AG04450 (cell line): Measurements from ENCODE around the gene FBXO11. TPM values are rescaled to one million over a fixed set of nuclear protein-coding genes. Genes with fewer than 3 reads are reported as not detected.
A peak's percentile ranks its signal among the peaks of the same experiment; 100 is the strongest.
"Not testable (repeated sequence)": the region's sequence is repeated elsewhere in the genome, so short reads cannot be mapped to it uniquely, and the experiment has no call there.

Experiments used
- CTCF ChIA-PET: fragments of 300-600, 350-600 bp; formaldehyde crosslinking; extraction: SDS; loops from one replicate; lab custom pipeline; 2022; ENCODE audit warnings: antibody characterized with exemption, inconsistent platforms; lab: Charles Lee
- POLR2A ChIA-PET: fragments of 350-600 bp; formaldehyde crosslinking; extraction: SDS; loops from one replicate; lab custom pipeline; 2021; ENCODE audit warnings: antibody characterized with exemption, inconsistent platforms; lab: Yijun Ruan, JAX
- DNase-seq: peaks from one replicate; pipeline ENCODE4 v3.0.0-alpha.2; 2011; ENCODE audit warnings: low read depth, low spot score
- H3K27ac ChIP-seq: one replicate; pipeline ENCODE4 v1.5.1; 2012; ENCODE audit warnings: low read depth, low read length, control low read depth
- H3K27me3 ChIP-seq: one replicate; pipeline ENCODE4 v1.6.0; 2012; ENCODE audit warnings: low read length; ENCODE audit not compliant: control insufficient read depth, insufficient read depth
- H3K4me3 ChIP-seq: 2 replicates; pipeline ENCODE4 v1.5.1; 2011; ENCODE audit warnings: mild to moderate bottlenecking, low read depth, low read length, control low read depth
- H3K9me3 ChIP-seq: 2 replicates; pipeline ENCODE4 v1.5.1; 2012; ENCODE audit warnings: low read length; ENCODE audit not compliant: control insufficient read depth, insufficient read depth
- polyA plus RNA-seq: library from polyadenylated mRNA; depleted of rRNA; stranded (reverse); fragments of >200 nt; gene quantifications from 2 replicates; pipeline ENCODE4 v1.2.3, GENCODE V29; 2011
- TF ChIP-seq, protein P1 (sequence below): IDR thresholded peaks from 2 replicates; pipeline ENCODE4 v1.5.1; 2011; ENCODE audit warnings: low read depth, low read length, control low read depth, inconsistent platforms

FBXO11 gene
- polyA plus RNA-seq, 1 experiment, result 55.9 TPM

DNA sequence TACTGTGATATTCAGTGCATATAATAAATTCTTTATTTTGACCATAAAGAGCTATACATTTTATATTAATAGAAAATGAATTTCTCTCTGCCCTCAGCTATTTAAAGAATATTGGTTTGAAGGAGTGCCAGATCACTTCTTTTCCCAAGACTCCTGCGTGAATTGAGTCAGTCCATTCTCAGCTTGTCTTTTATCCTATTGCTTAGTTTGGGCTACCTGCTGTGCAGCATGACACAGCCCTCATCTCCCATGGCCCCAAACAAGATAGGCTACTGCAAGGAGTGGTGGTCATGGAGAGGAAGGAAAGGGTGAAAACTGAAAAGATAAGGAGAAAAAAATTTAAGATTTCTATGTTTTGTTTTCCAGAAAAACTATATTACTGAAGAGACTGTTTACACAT is 10.1 kb upstream of the FBXO11 start:
- Histone ChIP-seq H3K27me3 (peaks cover 2% of the 10 kb centered on the region), H3K27ac (no peak overlapping the region), H3K4me3 (no peak overlapping the region), H3K9me3 (no peaks in the 10 kb centered on the region)
- ChIA-PET CTCF (interaction anchor here (3.1 kb wide), 1 partner anchor 9 kb away, joined by 11 read pairs; the partner anchor contains the start of gene FBXO11), POLR2A (interaction anchor here (0.5 kb wide), 1 partner anchor 456 kb away, joined by 3 read pairs; no protein-coding TSS in a partner anchor)
- TF ChIP-seq, protein P1, sequence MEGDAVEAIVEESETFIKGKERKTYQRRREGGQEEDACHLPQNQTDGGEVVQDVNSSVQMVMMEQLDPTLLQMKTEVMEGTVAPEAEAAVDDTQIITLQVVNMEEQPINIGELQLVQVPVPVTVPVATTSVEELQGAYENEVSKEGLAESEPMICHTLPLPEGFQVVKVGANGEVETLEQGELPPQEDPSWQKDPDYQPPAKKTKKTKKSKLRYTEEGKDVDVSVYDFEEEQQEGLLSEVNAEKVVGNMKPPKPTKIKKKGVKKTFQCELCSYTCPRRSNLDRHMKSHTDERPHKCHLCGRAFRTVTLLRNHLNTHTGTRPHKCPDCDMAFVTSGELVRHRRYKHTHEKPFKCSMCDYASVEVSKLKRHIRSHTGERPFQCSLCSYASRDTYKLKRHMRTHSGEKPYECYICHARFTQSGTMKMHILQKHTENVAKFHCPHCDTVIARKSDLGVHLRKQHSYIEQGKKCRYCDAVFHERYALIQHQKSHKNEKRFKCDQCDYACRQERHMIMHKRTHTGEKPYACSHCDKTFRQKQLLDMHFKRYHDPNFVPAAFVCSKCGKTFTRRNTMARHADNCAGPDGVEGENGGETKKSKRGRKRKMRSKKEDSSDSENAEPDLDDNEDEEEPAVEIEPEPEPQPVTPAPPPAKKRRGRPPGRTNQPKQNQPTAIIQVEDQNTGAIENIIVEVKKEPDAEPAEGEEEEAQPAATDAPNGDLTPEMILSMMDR, result no peak
- DNase-seq, result no peak

DNA sequence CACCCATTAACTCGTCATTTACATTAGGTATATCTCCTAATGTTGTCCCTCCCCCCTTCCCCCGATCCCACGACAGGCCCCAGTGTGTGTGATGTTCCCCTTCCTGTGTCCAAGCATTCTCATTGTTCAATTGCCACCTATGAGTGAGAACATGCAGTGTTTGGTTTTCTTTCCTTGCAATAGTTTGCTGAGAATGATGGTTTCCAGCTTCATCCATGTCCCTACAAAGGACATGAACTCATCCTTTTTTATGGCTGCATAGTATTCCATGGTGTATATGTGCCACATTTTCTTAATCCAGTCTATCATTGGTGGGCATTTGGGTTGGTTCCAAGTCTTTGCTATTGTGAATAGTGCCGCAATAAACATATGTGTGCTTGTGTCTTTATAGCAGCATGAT is 4.4 kb upstream of the FBXO11 start:
- DNase-seq, H3K27me3 ChIP-seq, CTCF ChIA-PET, POLR2A ChIA-PET, H3K9me3 ChIP-seq, H3K4me3 ChIP-seq, H3K27ac ChIP-seq: not testable (repeated sequence)

DNA sequence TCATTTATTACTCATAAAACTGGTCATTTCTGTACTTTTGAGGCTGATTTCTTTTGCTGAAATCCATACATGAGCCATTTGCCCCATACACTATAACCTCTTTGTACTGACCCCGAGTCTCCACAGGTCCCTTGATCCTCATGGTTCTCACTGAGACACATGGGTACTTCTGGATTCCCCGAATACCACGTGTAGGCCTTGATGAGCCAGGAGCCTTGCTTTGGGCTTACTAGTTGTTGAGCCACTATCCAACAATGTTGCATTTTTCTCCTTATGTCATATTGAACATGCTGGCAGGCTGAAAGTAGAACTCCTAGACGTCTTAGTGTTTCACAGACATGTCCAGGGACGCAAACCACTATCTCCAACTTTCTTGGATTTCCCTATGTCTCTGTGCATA is 2.4 kb upstream of the FBXO11 start:
- Histone ChIP-seq H3K27ac (no peak overlapping the region), H3K27me3 (no peaks in the 10 kb centered on the region), H3K4me3 (no peak overlapping the region), H3K9me3 (no peaks in the 10 kb centered on the region; the same call in 1 of the 2 replicates)
- DNase-seq, result no peak
- CTCF ChIA-PET, result interaction anchor here (2.0 kb wide), 1 partner anchor 198 kb away, joined by 12 read pairs; no protein-coding TSS in a partner anchor
- POLR2A ChIA-PET, result no interaction called here
- TF ChIP-seq, protein P1, result no peak

DNA sequence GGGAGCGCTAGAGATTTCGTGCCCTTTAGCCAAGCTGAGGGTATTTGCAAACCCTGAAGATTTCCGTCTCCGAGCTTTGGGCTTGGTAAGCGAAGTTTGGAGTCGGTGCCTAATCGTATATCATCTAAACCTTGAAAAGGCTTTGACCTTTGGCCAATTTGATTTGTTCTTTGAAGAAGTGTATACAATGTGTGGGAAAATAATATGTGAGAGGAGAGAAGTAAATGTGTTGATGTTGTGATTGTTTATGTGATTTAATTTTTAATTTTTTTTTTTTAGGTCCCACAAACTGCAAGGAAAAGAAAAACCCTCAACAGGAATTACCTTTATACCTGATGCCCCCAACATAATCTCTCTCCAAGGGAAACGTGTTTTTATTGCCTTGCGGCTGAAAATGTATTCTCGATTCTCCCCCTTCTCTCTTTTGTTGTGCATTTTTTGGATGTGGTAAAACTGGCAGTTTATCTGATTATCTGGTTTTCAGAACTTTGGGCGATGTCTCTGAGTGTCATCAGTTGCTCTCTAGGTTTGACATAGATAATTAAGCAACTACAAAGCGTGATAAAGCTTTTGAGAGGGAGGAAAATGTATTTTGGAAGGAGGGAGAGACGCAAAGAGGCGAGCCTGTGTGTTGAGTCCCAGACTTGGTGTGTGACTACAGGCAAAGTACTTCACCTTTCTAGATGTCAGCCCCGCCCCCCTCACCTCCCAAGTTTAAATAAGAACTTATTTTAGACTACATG is 912 bp upstream of the FBXO11 start:
- no peaks in the 10 kb centered on the region for H3K27me3 ChIP-seq
- POLR2A ChIA-PET, result interaction anchor here (0.7 kb wide), 1 partner anchor 124 kb away, joined by 3 read pairs; the partner anchor contains the start of gene MSH6
- no peaks in the 10 kb centered on the region; the same call in 1 of the 2 replicates for H3K9me3 ChIP-seq
- DNase-seq, result no peak
- peak overlapping the region; percentile 82 for H3K27ac ChIP-seq
- H3K4me3 ChIP-seq, result peak overlapping the region; percentile 56
- CTCF ChIA-PET, result interaction anchor here (0.6 to 2.0 kb wide), 14 partner anchors 9 to 744 kb away, joined by 3 to 12 read pairs (median 5); no protein-coding TSS in a partner anchor
- TF ChIP-seq, protein P1, result peak; percentile 79

DNA sequence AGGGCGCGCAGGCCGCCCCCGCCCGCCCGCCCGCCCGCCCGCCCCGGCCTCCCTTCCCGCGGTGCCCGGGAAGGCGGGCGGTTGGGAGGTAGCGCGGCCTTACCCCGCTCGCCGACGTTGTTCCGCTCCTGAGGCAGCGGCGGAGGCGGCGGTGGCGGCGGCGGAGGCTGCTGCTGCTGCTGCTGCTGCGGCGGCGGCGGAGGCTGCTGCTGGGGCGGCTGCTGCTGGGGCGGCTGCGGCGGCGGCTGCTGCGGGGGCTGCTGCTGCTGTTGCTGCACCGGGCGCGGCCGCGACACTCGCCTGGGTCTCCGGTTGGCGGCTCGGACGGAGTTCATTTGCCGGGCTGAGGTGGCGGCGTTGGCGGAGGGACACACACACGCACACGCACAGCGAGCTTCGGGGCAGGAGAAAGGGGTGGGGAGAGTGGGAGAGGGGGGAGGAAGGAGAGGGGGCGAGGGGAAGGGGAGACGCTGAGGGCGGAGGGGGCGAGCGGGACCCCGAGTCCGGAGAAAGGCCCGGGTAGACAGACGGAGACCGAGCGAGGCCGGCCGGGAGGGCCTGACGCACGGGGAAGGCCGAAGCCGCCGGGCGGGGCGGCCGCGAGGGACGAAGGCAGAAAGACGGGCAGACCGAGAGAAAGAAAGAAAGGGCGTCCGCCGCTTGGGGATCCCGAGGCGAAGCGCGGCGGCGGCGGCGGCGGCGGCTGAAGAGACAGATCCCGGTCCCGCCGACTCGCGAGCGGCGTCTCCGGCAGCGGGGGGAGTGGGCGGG is 727 bp downstream of the FBXO11 start:
- Histone ChIP-seq H3K4me3 (peak overlapping the region; percentile 83), H3K9me3 (no peaks in the 10 kb centered on the region; the same call in 1 of the 2 replicates), H3K27ac (peak overlapping the region; percentile 98), H3K27me3 (no peaks in the 10 kb centered on the region)
- TF ChIP-seq, protein P1, result no peak
- DNase-seq, result no peak
- CTCF ChIA-PET, result interaction anchor here (0.6 kb wide), 1 partner anchor 201 kb away, joined by 3 read pairs; no protein-coding TSS in a partner anchor
- POLR2A ChIA-PET, result interaction anchor here (0.5 to 1.0 kb wide), 3 partner anchors 19 to 491 kb away, joined by 3 to 12 read pairs (median 4); no protein-coding TSS in a partner anchor
